Endothelial cell of umbilical vein (primary cell): ENCODE data around the gene KRTAP10-5. TPM values are rescaled to one million over a fixed set of nuclear protein-coding genes. Genes with fewer than 3 reads are reported as not detected.

ENCODE experiments used
- BruUV-seq: library from RNA; stranded (reverse); fragments of 400-500 nt; replicated peaks from 2 replicates; lab custom pipeline; 2021; lab: Mats Ljungman, UMichigan
- CTCF ChIA-PET: fragments of 300-600, 350-600 bp; sonication (Branson Sonifier 250); formaldehyde crosslinking; loops from one replicate; lab custom pipeline; 2021; ENCODE audit warnings: antibody characterized with exemption, inconsistent platforms; lab: Charles Lee
- POLR2A ChIA-PET: fragments of 300-600, 350-600 bp; sonication (Branson Sonifier 250); formaldehyde crosslinking; loops from one replicate; lab custom pipeline; 2021; ENCODE audit warnings: antibody characterized with exemption, inconsistent platforms; lab: Charles Lee
- DNase-seq: peaks from one replicate; pipeline ENCODE4 v3.0.0-alpha.2; 2011; ENCODE audit warnings: low read depth, low spot score
- FAIRE-seq: peaks from 2 replicates; lab custom pipeline; 2011; peaks lifted over from hg19 to GRCh38; lab: Jason Lieb, UNC
- H2AFZ ChIP-seq: 2 replicates; pipeline ENCODE4 v1.6.0; 2012; ENCODE audit warnings: low read depth, low read length, control low read depth, inconsistent platforms
- H3K27ac ChIP-seq: 2 replicates; pipeline ENCODE4 v1.5.1; 2011; ENCODE audit warnings: low read depth, mild to moderate bottlenecking, control low read depth, low read length, moderate library complexity; ENCODE audit not compliant: insufficient read depth
- H3K27me3 ChIP-seq, 2 experiments: 2 replicates each; pipeline versions ENCODE4 v1.6.0 to v1.6.1; 2011; ENCODE audit warnings: low read length in 2 of 2, mixed read lengths in 1 of 2; ENCODE audit not compliant: control insufficient read depth in 2 of 2, insufficient read depth in 2 of 2
- H3K36me3 ChIP-seq, 2 experiments: 2 replicates in 1 of 2; 3 replicates in 1 of 2; pipeline ENCODE4 v1.5.1; 2011; ENCODE audit warnings: low read length in 2 of 2, mild to moderate bottlenecking in 1 of 2, moderate library complexity in 1 of 2; ENCODE audit not compliant: control insufficient read depth in 2 of 2, insufficient read depth in 2 of 2; ENCODE audit errors: extremely low read depth in 1 of 2
- H3K4me1 ChIP-seq: 3 replicates; pipeline ENCODE4 v1.5.1; 2011; ENCODE audit warnings: mild to moderate bottlenecking, low read length; ENCODE audit not compliant: control insufficient read depth, insufficient read depth; ENCODE audit errors: extremely low read depth
- H3K4me2 ChIP-seq: 2 replicates; pipeline ENCODE4 v1.6.1; 2011; ENCODE audit warnings: low read length, control low read depth, mixed read lengths; ENCODE audit not compliant: insufficient read depth
- H3K4me3 ChIP-seq, 3 experiments: fragments of 200-600 bp in 1 of 3; sonication (generic), shearing (Covaris generic) in 1 of 3; replicated peaks in 1 of 3; 2 replicates each; pipeline ENCODE4 v1.5.1; 2011 to 2016; ENCODE audit warnings: control low read depth in 3 of 3, low read length in 3 of 3, mild to moderate bottlenecking in 2 of 3, inconsistent platforms in 1 of 3, low read depth in 1 of 3, moderate library complexity in 1 of 3; ENCODE audit not compliant: insufficient read depth in 1 of 3
- H3K79me2 ChIP-seq: 2 replicates; pipeline ENCODE4 v1.6.0; 2012; ENCODE audit warnings: low read length, inconsistent platforms; ENCODE audit not compliant: control insufficient read depth, insufficient read depth
- H3K9ac ChIP-seq: replicated peaks from 2 replicates; pipeline ENCODE3; 2011; ENCODE audit warnings: low read length, control low read depth; ENCODE audit not compliant: insufficient read depth; ENCODE audit errors: extremely low read depth
- H3K9me1 ChIP-seq: replicated peaks from 3 replicates; pipeline ENCODE4 v1.6.0; 2011; ENCODE audit warnings: mild to moderate bottlenecking, low read length; ENCODE audit not compliant: control insufficient read depth, insufficient read depth; ENCODE audit errors: extremely low read depth
- H3K9me3 ChIP-seq: replicated peaks from 2 replicates; pipeline ENCODE4 v1.5.1; 2012; ENCODE audit warnings: low read length, inconsistent platforms; ENCODE audit not compliant: control insufficient read depth, insufficient read depth
- H4K20me1 ChIP-seq: replicated peaks from 2 replicates; pipeline ENCODE3; 2011; ENCODE audit warnings: mild to moderate bottlenecking, low read length; ENCODE audit not compliant: control insufficient read depth, insufficient read depth; ENCODE audit errors: extremely low read depth
- EZH2 ChIP-seq: IDR thresholded peaks from 2 replicates; pipeline ENCODE4 v1.6.1; 2012; ENCODE audit warnings: borderline replicate concordance, low read depth, mild to moderate bottlenecking, moderate library complexity, low read length, inconsistent platforms; ENCODE audit not compliant: severe bottlenecking
- FOS ChIP-seq: IDR thresholded peaks from 2 replicates; pipeline ENCODE4 v1.6.1; 2011; ENCODE audit warnings: mild to moderate bottlenecking, low read length, moderate library complexity, borderline replicate concordance; ENCODE audit not compliant: insufficient read depth
- GATA2 ChIP-seq: IDR thresholded peaks from 2 replicates; pipeline ENCODE4 v1.7.0; 2011; ENCODE audit warnings: low read depth, mild to moderate bottlenecking, moderate library complexity, mixed read lengths, low read length; ENCODE audit not compliant: insufficient read length, insufficient read depth
- JUN ChIP-seq: IDR thresholded peaks from 2 replicates; pipeline ENCODE4 v1.6.1; 2011; ENCODE audit warnings: borderline replicate concordance, low read depth; ENCODE audit not compliant: insufficient read length, insufficient read depth
- MYC ChIP-seq: IDR thresholded peaks from one replicate; pipeline ENCODE4 v1.6.1; 2011; ENCODE audit warnings: mild to moderate bottlenecking, low read depth, low read length
- POLR2A ChIP-seq: IDR thresholded peaks from 2 replicates; pipeline ENCODE4 v1.6.1; 2012; ENCODE audit warnings: low read depth, mild to moderate bottlenecking, control low read depth, low read length
- POLR2AphosphoS5 ChIP-seq: IDR thresholded peaks from 2 replicates; pipeline ENCODE4 v1.6.1; 2012; ENCODE audit warnings: low read depth, mild to moderate bottlenecking, control low read depth, low read length, moderate library complexity; ENCODE audit not compliant: insufficient read depth
- dilution Hi-C: fragments of 300-500 bp; cut with MboI; formaldehyde crosslinking; loops from one replicate; pipeline ENCODE4 v1.15.0; 2019; ENCODE audit warnings: low sequenced_read_pairs; ENCODE audit not compliant: extremely low pct_ligation_motif_present
- intact Hi-C: fragments of 100-400 bp; cut with micrococcal nuclease; formaldehyde crosslinking; loops from one replicate; pipeline ENCODE4 v1.10.0; 2022
- polyA plus RNA-seq, 4 experiments: library from polyadenylated mRNA; depleted of rRNA in 3 of 4; stranded (reverse) in 3 of 4; unstranded in 1 of 4; fragments of >200 nt; gene quantifications; 2 replicates each; pipeline versions ENCODE4 v1.2.1 to v1.2.3, GENCODE V29; 2011 to 2012; ENCODE audit warnings: missing spikeins in 1 of 4
- total RNA-seq: library from RNA; stranded (reverse); gene quantifications from 2 replicates; pipeline ENCODE4 v1.2.3, GENCODE V29; 2021
- TF ChIP-seq, protein P1 (sequence below), 2 donors: IDR thresholded peaks; 1 replicate in 1 of 2; 2 replicates in 1 of 2; pipeline ENCODE4 v1.5.1; 2011; ENCODE audit warnings: low read length in 2 of 2, mild to moderate bottlenecking in 2 of 2, moderate library complexity in 2 of 2, control low read depth in 1 of 2, inconsistent platforms in 1 of 2, low read depth in 1 of 2; ENCODE audit not compliant: insufficient read depth in 1 of 2; ENCODE audit errors: extremely low read depth in 1 of 2
- TF ChIP-seq, protein P2 (sequence below): IDR thresholded peaks from 2 replicates; pipeline ENCODE4 v1.6.1; 2011; ENCODE audit not compliant: insufficient read depth, insufficient read length

KRTAP10-5 gene
- total and polyA plus RNA-seq, 2 donors (not counting 3 experiments of a cell fraction or from before 2014, with no cell fraction given), result not detected

DNA sequence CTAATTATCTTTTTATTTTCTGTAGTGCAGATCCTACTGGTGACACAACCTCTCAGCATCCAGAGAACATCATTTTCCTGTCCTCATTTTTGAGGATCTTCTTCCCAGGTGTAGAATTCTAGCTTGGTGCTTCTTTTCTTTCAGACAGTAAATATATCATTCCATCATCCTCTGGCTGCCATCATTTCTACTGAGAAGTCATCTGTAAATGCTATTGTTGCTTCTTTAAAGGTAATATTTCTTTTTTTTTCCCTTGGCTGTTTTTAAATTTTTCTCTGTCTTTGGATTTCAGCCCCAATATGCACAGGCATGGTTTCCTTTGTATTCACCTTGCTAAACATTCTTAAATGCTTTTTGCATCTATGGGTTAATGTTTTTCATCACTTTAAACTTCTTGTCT lies 43.2 kb upstream of the KRTAP10-5 start:
- dilution Hi-C loops, result no loop called here
- FAIRE-seq, result no peak
- CTCF ChIA-PET, result no interaction called here

More for the DNA sequence above, 43.2 kb upstream of the KRTAP10-5 start:
- TF ChIP-seq, protein P1, sequence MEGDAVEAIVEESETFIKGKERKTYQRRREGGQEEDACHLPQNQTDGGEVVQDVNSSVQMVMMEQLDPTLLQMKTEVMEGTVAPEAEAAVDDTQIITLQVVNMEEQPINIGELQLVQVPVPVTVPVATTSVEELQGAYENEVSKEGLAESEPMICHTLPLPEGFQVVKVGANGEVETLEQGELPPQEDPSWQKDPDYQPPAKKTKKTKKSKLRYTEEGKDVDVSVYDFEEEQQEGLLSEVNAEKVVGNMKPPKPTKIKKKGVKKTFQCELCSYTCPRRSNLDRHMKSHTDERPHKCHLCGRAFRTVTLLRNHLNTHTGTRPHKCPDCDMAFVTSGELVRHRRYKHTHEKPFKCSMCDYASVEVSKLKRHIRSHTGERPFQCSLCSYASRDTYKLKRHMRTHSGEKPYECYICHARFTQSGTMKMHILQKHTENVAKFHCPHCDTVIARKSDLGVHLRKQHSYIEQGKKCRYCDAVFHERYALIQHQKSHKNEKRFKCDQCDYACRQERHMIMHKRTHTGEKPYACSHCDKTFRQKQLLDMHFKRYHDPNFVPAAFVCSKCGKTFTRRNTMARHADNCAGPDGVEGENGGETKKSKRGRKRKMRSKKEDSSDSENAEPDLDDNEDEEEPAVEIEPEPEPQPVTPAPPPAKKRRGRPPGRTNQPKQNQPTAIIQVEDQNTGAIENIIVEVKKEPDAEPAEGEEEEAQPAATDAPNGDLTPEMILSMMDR (IDR thresholded peaks at IDR 0.05; ENCODE audit: extremely low read depth in 1 of 2, insufficient read depth in 1 of 2, low read depth in 1 of 2, low read length in 2 of 2), result no peak
- no peak for TF ChIP-seq EZH2
- TF ChIP-seq MYC, result no peak
- TF ChIP-seq, protein P2, sequence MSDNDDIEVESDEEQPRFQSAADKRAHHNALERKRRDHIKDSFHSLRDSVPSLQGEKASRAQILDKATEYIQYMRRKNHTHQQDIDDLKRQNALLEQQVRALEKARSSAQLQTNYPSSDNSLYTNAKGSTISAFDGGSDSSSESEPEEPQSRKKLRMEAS, result no peak
- TF ChIP-seq GATA2, result no peak
- no peak for TF ChIP-seq POLR2AphosphoS5
- TF ChIP-seq JUN, result no peak
- TF ChIP-seq FOS, result no peak
- TF ChIP-seq POLR2A, result no peak
- Histone ChIP-seq H3K4me3 (no peak overlapping the region), H3K9me1 (no peaks in the 10 kb centered on the region), H3K4me1 (no peaks in the 10 kb centered on the region), H3K9me3 (no peaks in the 10 kb centered on the region), H3K4me2 (no peak overlapping the region), H3K79me2 (no peaks in the 10 kb centered on the region), H3K9ac (no peak overlapping the region), H3K27ac (no peak overlapping the region), H4K20me1 (no peaks in the 10 kb centered on the region), H3K27me3 (no peaks in the 10 kb centered on the region), H2AFZ (no peak overlapping the region), H3K36me3 (no peaks in the 10 kb centered on the region)
- no TSS peak for BruUV-seq
- DNase-seq, result no peak
- POLR2A ChIA-PET, result no interaction called here
- intact Hi-C loops, result no loop called here
